Keratinocyte (primary cell): Measurements from ENCODE around the gene POLD3. TPM values are rescaled to one million over a fixed set of nuclear protein-coding genes. Genes with fewer than 3 reads are reported as not detected.

Experiments
- DNase-seq: peaks from one replicate; pipeline ENCODE4 v3.0.0-alpha.2; 2011; ENCODE audit warnings: low read depth, missing footprints, low spot score
- FAIRE-seq: peaks from 2 replicates; lab custom pipeline; 2011; peaks lifted over from hg19 to GRCh38; lab: Jason Lieb, UNC
- H2AFZ ChIP-seq: 2 replicates; pipeline ENCODE4 v1.6.0; 2012; ENCODE audit warnings: low read length, control low read depth, inconsistent platforms; ENCODE audit not compliant: control insufficient read depth
- H3K27ac ChIP-seq: 2 replicates; pipeline ENCODE4 v1.5.1; 2011; ENCODE audit warnings: low read length; ENCODE audit not compliant: control insufficient read depth, insufficient read depth
- H3K27me3 ChIP-seq: 3 replicates; pipeline ENCODE4 v1.6.0; 2011; ENCODE audit warnings: low read length; ENCODE audit not compliant: control insufficient read depth, insufficient read depth; ENCODE audit errors: extremely low read depth
- H3K36me3 ChIP-seq, 2 experiments: 2 replicates in 1 of 2; 3 replicates in 1 of 2; pipeline ENCODE4 v1.5.1; 2011; ENCODE audit warnings: low read length in 2 of 2, mild to moderate bottlenecking in 1 of 2; ENCODE audit not compliant: control insufficient read depth in 2 of 2, insufficient read depth in 2 of 2; ENCODE audit errors: extremely low read depth in 1 of 2
- H3K4me1 ChIP-seq: 3 replicates; pipeline ENCODE4 v1.5.1; 2011; ENCODE audit warnings: low read length; ENCODE audit not compliant: control insufficient read depth, insufficient read depth; ENCODE audit errors: extremely low read depth
- H3K4me2 ChIP-seq: 3 replicates; pipeline ENCODE4 v1.6.0; 2011; ENCODE audit warnings: low read depth, low read length; ENCODE audit not compliant: control insufficient read depth, insufficient read depth; ENCODE audit errors: extremely low read depth
- H3K4me3 ChIP-seq, 3 experiments: fragments of 200-600 bp in 1 of 3; sonication (generic) in 1 of 3; 2 replicates in 2 of 3; 3 replicates in 1 of 3; pipeline ENCODE4 v1.5.1; 2011 to 2016; ENCODE audit warnings: low read length in 3 of 3, mild to moderate bottlenecking in 3 of 3, control low read depth in 2 of 3, inconsistent platforms in 1 of 3, low read depth in 1 of 3, mixed read lengths in 1 of 3, mixed run types in 1 of 3, moderate library complexity in 1 of 3; ENCODE audit not compliant: control insufficient read depth in 2 of 3, insufficient read depth in 2 of 3; ENCODE audit errors: extremely low read depth in 1 of 3
- H3K79me2 ChIP-seq: 2 replicates; pipeline ENCODE4 v1.6.0; 2012; ENCODE audit warnings: low read length; ENCODE audit not compliant: control insufficient read depth, insufficient read depth
- H3K9ac ChIP-seq: 3 replicates; pipeline ENCODE4 v1.6.0; 2011; ENCODE audit warnings: low read length; ENCODE audit not compliant: control insufficient read depth, insufficient read depth; ENCODE audit errors: extremely low read depth
- H3K9me1 ChIP-seq: 3 replicates; pipeline ENCODE4 v1.6.0; 2011; ENCODE audit warnings: low read length; ENCODE audit not compliant: control insufficient read depth, insufficient read depth; ENCODE audit errors: extremely low read depth
- H3K9me3 ChIP-seq: 2 replicates; pipeline ENCODE4 v1.5.1; 2012; ENCODE audit warnings: low read depth, low read length; ENCODE audit not compliant: control insufficient read depth
- H4K20me1 ChIP-seq: 3 replicates; pipeline ENCODE4 v1.6.0; 2011; ENCODE audit warnings: low read length; ENCODE audit not compliant: control insufficient read depth, insufficient read depth; ENCODE audit errors: extremely low read depth
- CTCF ChIP-seq, 3 experiments: IDR thresholded peaks in 1 of 3; conservative IDR thresholded peaks in 1 of 3; optimal IDR thresholded peaks in 1 of 3; 2 replicates in 2 of 3; 3 replicates in 1 of 3; pipeline versions ENCODE3 to v1.5.1; 2011; ENCODE audit warnings: low read length in 3 of 3, mild to moderate bottlenecking in 3 of 3, moderate library complexity in 2 of 3, control low read depth in 1 of 3, inconsistent platforms in 1 of 3; ENCODE audit not compliant: insufficient read depth in 2 of 3; ENCODE audit errors: extremely low read depth in 1 of 3
- EZH2 ChIP-seq: IDR thresholded peaks from one replicate; pipeline ENCODE4 v1.6.1; 2012; ENCODE audit warnings: inconsistent platforms, mild to moderate bottlenecking, low read length, moderate library complexity
- dilution Hi-C: fragments of 300-500 bp; cut with MboI; formaldehyde crosslinking; loops from one replicate; pipeline ENCODE4 v1.7.0; 2020; ENCODE audit warnings: low sequenced_read_pairs; ENCODE audit not compliant: extremely low pct_ligation_motif_present
- polyA plus RNA-seq, 5 experiments: library from polyadenylated mRNA; depleted of rRNA in 3 of 5; stranded (reverse) in 3 of 5; stranded (forward) in 1 of 5; unstranded in 1 of 5; fragments of >200 nt; gene quantifications; 1 replicate in 1 of 5; 2 replicates in 3 of 5; 3 replicates in 1 of 5; pipeline versions ENCODE4 v1.2.1 to v1.2.3, GENCODE V29; 2011 to 2012; ENCODE audit warnings: missing spikeins in 2 of 5, low read depth in 1 of 5, low replicate concordance in 1 of 5

POLD3 gene
- polyA plus RNA-seq, 1 donor (not counting 4 experiments of a cell fraction or from before 2014, with no cell fraction given) = 16.7 TPM

GRCh38 chr11:74663315-74663714, 70.9 kb downstream of the POLD3 start:
- dilution Hi-C loops = no loop called here
- Histone ChIP-seq H3K27me3 (no peaks in the 10 kb centered on the region), H3K27ac (no peak overlapping the region), H3K9me3 (no peaks in the 10 kb centered on the region), H4K20me1 (no peaks in the 10 kb centered on the region), H3K4me3 (no peak overlapping the region), H3K9ac (no peak overlapping the region), H2AFZ (no peak overlapping the region), H3K9me1 (no peaks in the 10 kb centered on the region), H3K79me2 (no peaks in the 10 kb centered on the region), H3K36me3 (no peaks in the 10 kb centered on the region), H3K4me2 (no peak overlapping the region), H3K4me1 (no peaks in the 10 kb centered on the region)
- FAIRE-seq = no peak
- TF ChIP-seq EZH2 (no peak), CTCF (optimal IDR thresholded peaks at IDR 0.05 in 1 of 3, IDR thresholded peaks at IDR 0.05 in 1 of 3, conservative IDR thresholded peaks at IDR 0.05 in 1 of 3; ENCODE audit: extremely low read depth in 1 of 3, insufficient read depth in 2 of 3, low read length in 3 of 3) (no peak)
- no peak for DNase-seq

DNA sequence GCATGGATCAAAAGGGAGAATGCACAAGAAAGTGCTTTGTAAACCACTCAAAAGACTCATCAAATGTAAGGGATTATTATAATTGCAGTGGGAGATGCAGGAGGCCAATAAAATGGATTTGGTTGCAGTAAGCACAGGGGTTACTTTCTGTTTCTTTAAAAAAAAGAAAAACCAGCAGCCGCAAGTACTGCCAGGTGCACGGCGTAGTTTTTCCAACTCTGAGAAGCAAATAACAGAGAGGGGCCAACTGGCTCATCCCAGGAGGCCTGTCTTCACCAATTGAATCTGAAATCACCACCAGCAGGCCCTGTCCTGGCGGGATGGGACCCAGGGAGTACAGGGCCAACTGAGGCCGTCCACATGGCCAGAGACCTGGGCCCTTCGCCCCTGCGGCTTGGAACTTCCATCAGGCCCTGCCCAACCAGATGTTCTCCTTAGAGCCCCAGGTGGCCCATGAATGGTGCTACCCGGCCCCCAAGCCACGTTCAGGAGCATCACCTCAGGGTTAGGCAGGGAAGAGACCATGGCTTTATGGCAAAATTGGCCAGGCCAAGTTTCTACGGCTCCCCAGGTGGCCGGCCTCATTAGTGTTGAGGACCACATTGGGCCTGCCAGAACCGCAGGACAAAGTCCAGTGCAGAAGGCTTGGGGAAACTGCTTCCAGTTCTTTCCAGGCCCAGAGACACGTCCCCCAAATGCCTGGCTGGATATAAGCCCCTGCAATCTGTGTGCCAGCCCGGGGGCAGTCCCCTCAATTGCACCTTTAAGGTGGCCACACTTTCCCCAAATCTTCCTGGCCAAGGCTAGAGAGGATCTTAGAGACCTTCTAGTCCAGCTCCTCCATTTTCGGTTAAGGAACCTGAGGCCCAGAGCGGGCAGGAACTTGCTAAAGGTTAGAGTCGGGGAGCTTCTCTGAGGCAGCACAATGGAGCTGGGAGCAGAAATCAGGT, 77.1 kb downstream of the POLD3 start:
- no peak for DNase-seq
- no peaks in the 10 kb centered on the region for H3K79me2 ChIP-seq
- H3K36me3 ChIP-seq = no peaks in the 10 kb centered on the region
- no peak for TF ChIP-seq CTCF (optimal IDR thresholded peaks at IDR 0.05 in 1 of 3, IDR thresholded peaks at IDR 0.05 in 1 of 3, conservative IDR thresholded peaks at IDR 0.05 in 1 of 3; ENCODE audit: extremely low read depth in 1 of 3, insufficient read depth in 2 of 3, low read length in 3 of 3)
- TF ChIP-seq EZH2 = no peak
- dilution Hi-C loops = no loop called here
- H3K27me3 ChIP-seq = no peaks in the 10 kb centered on the region
- no peak overlapping the region for H3K27ac ChIP-seq
- H3K9ac ChIP-seq = no peak overlapping the region
- H3K9me3 ChIP-seq = no peaks in the 10 kb centered on the region
- H4K20me1 ChIP-seq = no peaks in the 10 kb centered on the region
- H3K9me1 ChIP-seq = no peaks in the 10 kb centered on the region
- no peak overlapping the region for H3K4me3 ChIP-seq
- no peaks in the 10 kb centered on the region for H3K4me1 ChIP-seq
- no peak overlapping the region for H2AFZ ChIP-seq
- no peak for FAIRE-seq
- H3K4me2 ChIP-seq = no peak overlapping the region
